Measurements from ENCODE around the gene HAAO.

HAAO gene

GRCh38 chr2:42777883-42778805, 14.2 kb downstream of the HAAO start:
- no peak for DNase-seq
- Histone ChIP-seq H3K27me3 (replicated peaks; ENCODE audit: insufficient read depth, low read length) (no peaks in the 10 kb centered on the region), H3K4me3 (ENCODE audit: low read length) (no peak overlapping the region), H3K9me3 (replicated peaks; ENCODE audit: insufficient read depth, low read length) (no peaks in the 10 kb centered on the region), H4K20me1 (ENCODE audit: insufficient read depth, low read length) (no peaks in the 10 kb centered on the region), H3K9me2 (replicated peaks; ENCODE audit: insufficient read depth, low read length) (no peaks in the 10 kb centered on the region), H3K4me2 (ENCODE audit: low read depth, low read length) (no peak overlapping the region), H3K4me1 (ENCODE audit: low read length) (no peaks in the 10 kb centered on the region), H2AFZ (ENCODE audit: low read length) (no peak overlapping the region), H3K27ac (ENCODE audit: low read length) (no peak overlapping the region), H3K79me2 (ENCODE audit: low read length) (no peaks in the 10 kb centered on the region), H3K36me3 (replicated peaks; ENCODE audit: insufficient read depth, low read length) (no peaks in the 10 kb centered on the region), H3K9ac (ENCODE audit: low read length) (no peak overlapping the region), H3F3A (ENCODE audit: insufficient read depth, low read length) (no peaks in the 10 kb centered on the region)
- TF ChIP-seq CTCF (IDR thresholded peaks at IDR 0.05; ENCODE audit: low read length), result no peak
- no peak for TF ChIP-seq EZH2 (optimal IDR thresholded peaks at IDR 0.05; ENCODE audit: low read depth, low read length)
- TF ChIP-seq EZH2phosphoT487 (IDR thresholded peaks at IDR 0.05; ENCODE audit: low read length), result no peak

GRCh38 chr2:42775810-42776209, 16.6 kb downstream of the HAAO start:
- Histone ChIP-seq H3K27me3 (replicated peaks; ENCODE audit: insufficient read depth, low read length) (no peaks in the 10 kb centered on the region), H3K27ac (ENCODE audit: low read length) (no peak overlapping the region), H3K9ac (ENCODE audit: low read length) (no peak overlapping the region), H3K4me1 (ENCODE audit: low read length) (no peaks in the 10 kb centered on the region), H2AFZ (ENCODE audit: low read length) (no peak overlapping the region), H3K79me2 (ENCODE audit: low read length) (no peaks in the 10 kb centered on the region), H3K9me3 (replicated peaks; ENCODE audit: insufficient read depth, low read length) (no peaks in the 10 kb centered on the region), H3K4me3 (ENCODE audit: low read length) (no peak overlapping the region), H3K36me3 (replicated peaks; ENCODE audit: insufficient read depth, low read length) (no peaks in the 10 kb centered on the region), H3K4me2 (ENCODE audit: low read depth, low read length) (no peak overlapping the region; the same call in 1 of the 2 replicates), H3F3A (ENCODE audit: insufficient read depth, low read length) (no peaks in the 10 kb centered on the region), H3K9me2 (replicated peaks; ENCODE audit: insufficient read depth, low read length) (no peaks in the 10 kb centered on the region), H4K20me1 (ENCODE audit: insufficient read depth, low read length) (no peaks in the 10 kb centered on the region)
- DNase-seq, result no peak
- TF ChIP-seq EZH2phosphoT487 (IDR thresholded peaks at IDR 0.05; ENCODE audit: low read length) (no peak), EZH2 (optimal IDR thresholded peaks at IDR 0.05; ENCODE audit: low read depth, low read length) (no peak), CTCF (IDR thresholded peaks at IDR 0.05; ENCODE audit: low read length) (no peak)

- Histone ChIP-seq H3F3A (ENCODE audit: insufficient read depth, low read length) (no peaks in the 10 kb centered on the region), H3K27ac (ENCODE audit: low read length) (no peak overlapping the region), H3K4me3 (ENCODE audit: low read length) (no peak overlapping the region), H3K27me3 (replicated peaks; ENCODE audit: insufficient read depth, low read length) (no peaks in the 10 kb centered on the region), H3K9me2 (replicated peaks; ENCODE audit: insufficient read depth, low read length) (no peaks in the 10 kb centered on the region), H3K9me3 (replicated peaks; ENCODE audit: insufficient read depth, low read length) (no peaks in the 10 kb centered on the region), H2AFZ (ENCODE audit: low read length) (0 out of 2 replicates have a peak overlapping the region, but pooled peaks have one; percentile 42), H3K9ac (ENCODE audit: low read length) (no peak overlapping the region), H3K79me2 (ENCODE audit: low read length) (no peaks in the 10 kb centered on the region), H4K20me1 (ENCODE audit: insufficient read depth, low read length) (no peaks in the 10 kb centered on the region), H3K4me1 (ENCODE audit: low read length) (no peaks in the 10 kb centered on the region), H3K4me2 (ENCODE audit: low read depth, low read length) (peak overlapping the region; percentile 47; the same call in 1 of the 2 replicates), H3K36me3 (replicated peaks; ENCODE audit: insufficient read depth, low read length) (no peaks in the 10 kb centered on the region)
- no peak for TF ChIP-seq EZH2phosphoT487 (IDR thresholded peaks at IDR 0.05; ENCODE audit: low read length)
- TF ChIP-seq EZH2 (optimal IDR thresholded peaks at IDR 0.05; ENCODE audit: low read depth, low read length), result no peak
- TF ChIP-seq CTCF (IDR thresholded peaks at IDR 0.05; ENCODE audit: low read length), result no peak
- peak; percentile 52 for DNase-seq
These were observed 17.2 kb downstream of the HAAO start for GRCh38 chr2:42775186-42775585.

All from MM.1S (cell line).